ENCODE results near the gene IKZF2.

DNA sequence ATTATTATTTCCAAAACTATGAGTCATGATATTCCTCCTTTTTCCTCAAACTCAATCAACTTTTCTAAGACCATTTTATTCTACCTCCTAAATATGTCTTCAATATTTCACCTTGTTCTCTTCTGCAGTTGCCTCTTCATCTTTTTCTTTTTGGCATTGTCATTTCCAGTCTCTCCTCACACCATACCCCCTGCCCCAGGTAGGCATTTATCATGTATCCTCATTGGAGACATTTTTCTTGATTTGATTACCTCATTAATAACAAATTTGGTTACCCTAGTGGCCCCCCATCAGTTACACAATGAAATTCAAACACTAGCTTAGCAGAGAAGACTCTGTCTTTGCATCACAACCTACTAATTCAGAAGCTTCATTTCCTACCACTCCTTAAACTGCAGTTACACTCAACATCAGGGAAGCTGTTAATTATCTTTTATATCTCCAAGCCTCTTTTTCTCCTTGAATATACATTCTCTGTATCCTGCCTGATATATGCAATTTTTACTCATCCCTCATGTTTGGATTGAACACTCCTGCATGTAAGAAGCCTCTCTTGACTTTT, 133.0 kb downstream of the IKZF2 start:
- TF ChIP-seq POLR2A (IDR thresholded peaks at IDR 0.05; ENCODE audit: low read depth, low read length) (0 out of 2 replicates have a peak, but pooled peaks have one; percentile 33), POLR2AphosphoS5 (IDR thresholded peaks at IDR 0.05; ENCODE audit: low read depth, low read length) (no peak), TAF1 (IDR thresholded peaks at IDR 0.05; ENCODE audit: borderline replicate concordance, low read depth, low read length) (no peak)
